KG1 (cell line): ENCODE data around the gene HSPA12B.

ENCODE experiments used
- DNase-seq: peaks from one replicate; lab custom pipeline; 2025; lab: John Stamatoyannopoulos, UW

The HSPA12B gene

DNA sequence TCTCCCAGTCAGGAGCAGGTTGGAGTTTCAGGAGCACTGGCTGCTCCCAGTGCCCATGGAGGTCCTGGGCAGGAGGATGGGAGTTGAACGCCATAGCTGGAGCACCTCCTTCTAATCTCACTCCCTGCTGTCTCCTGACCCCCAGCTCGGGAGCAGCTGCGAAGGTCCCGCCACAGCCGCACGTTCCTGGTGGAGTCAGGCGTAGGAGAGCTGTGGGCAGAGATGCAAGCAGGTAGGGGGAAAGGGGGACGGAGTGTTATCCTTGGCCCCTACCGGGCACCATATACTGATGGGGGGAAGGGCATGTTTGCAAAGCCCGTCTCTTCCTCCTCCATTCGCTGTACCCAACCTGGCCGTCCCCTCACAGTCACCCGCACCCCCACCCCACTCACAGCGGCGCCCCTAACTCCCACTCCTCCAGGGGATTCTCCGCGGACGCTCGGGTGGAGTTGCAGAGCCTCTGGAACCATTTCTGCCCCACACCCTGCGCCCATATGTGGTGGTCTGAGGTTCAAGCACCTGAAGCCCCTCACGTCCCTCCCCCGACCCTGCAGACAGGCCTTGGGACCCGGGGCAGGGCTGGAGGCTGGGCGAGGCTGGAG, 16.7 kb downstream of the HSPA12B start:
- no peak for DNase-seq

DNA sequence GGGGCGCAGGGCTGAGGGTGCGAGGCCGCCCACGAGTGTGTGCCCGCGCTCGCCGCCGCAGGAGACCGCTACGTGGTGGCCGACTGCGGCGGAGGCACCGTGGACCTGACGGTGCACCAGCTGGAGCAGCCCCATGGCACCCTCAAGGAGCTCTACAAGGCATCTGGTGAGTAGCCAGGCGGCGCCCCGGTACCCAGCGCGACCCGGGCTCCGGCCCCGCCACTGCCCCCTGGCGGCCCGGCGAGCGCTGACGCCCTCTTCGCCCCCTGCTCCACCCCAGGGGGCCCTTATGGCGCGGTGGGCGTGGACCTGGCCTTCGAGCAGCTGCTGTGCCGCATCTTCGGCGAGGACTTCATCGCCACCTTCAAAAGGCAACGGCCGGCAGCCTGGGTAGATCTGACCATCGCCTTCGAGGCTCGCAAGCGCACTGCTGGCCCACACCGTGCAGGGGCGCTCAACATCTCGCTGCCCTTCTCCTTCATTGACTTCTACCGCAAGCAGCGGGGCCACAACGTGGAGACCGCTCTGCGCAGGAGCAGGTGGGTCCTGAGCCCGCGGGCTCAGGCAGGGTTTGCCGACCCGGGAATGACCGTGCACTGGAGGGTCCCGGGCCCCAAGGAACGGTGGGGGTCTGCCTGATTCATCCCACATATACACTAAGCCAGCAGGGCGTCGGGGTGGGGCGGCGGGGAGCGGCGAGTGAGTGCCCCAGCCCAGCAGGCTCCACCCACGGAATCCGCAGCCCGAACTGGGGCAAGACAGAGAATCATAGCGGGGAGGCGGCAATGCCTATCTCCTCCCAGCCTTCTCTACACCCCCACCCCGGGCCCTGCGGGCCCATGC, 17.4 kb downstream of the HSPA12B start:
- DNase-seq: no peak

DNA sequence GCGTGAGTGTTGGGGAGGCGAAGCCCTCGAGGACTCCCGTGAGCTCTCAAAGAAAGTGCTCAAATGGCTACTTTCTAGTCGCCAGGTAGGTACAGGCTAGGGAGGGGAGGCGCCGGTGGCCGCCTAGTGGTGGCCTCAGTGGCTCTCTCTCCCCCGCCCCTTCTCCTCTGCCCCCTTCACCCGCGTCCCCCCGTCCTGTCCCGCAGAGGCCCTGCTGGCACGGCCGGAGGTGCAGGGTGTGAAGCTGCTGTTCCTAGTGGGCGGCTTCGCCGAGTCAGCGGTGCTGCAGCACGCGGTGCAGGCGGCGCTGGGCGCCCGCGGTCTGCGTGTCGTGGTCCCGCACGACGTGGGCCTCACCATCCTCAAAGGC, 18.8 kb downstream of the HSPA12B start:
- DNase-seq: no peak

DNA sequence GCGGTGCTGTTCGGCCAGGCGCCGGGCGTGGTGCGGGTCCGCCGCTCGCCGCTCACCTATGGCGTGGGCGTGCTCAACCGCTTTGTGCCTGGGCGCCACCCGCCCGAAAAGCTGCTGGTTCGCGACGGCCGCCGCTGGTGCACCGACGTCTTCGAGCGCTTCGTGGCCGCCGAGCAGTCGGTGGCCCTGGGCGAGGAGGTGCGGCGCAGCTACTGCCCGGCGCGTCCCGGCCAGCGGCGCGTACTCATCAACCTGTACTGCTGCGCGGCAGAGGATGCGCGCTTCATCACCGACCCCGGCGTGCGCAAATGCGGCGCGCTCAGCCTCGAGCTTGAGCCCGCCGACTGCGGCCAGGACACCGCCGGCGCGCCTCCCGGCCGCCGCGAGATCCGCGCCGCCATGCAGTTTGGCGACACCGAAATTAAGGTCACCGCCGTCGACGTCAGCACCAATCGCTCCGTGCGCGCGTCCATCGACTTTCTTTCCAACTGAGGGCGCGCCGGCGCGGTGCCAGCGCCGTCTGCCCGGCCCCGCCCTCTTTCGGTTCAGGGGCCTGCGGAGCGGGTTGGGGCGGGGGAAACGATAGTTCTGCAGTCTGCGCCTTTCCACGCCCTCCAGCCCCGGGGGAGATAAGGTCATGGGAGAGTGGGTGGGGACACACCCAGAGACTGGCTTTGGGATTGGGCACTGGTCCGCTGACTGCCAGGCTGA, 19.3 kb downstream of the HSPA12B start:
- DNase-seq: no peak

DNA sequence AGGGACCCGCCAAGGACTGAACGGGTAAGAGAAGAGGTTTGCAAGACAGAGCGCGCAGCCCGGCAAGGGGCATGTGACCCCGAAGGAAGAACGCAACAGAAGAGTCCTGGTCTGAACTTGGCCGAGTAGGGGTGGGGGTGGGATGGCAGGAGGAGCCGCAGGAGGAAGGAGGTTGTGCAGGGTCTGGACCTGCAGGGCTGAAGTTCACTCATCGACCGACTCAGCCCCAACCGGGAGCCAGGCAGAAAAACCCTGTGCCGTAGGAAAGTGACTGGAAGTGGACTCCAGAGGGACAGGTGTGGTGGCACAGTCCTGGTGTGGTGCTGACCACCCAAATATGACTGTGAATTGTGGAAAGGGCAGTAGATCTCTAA, 19.9 kb downstream of the HSPA12B start:
- no peak for DNase-seq

DNA sequence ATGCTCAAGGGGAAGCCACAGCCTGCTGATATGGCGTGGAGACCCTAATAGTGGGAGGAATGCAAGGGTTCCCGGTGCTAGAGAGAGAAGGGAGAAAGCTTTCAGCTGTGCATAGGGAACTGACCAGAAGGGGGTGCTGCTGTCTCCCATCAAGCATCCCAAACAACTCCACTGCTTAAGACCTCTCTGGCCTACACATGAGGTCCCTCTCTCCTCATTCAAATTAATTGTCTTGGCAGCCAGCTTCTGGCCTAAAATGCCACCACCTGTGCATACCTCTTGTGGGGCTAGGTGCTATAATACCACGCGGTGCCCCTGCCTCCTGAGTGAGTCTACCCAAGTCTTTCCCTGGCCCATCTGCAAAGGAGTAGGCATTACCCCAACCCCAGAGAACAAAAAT, 20.6 kb downstream of the HSPA12B start:
- no peak for DNase-seq

DNA sequence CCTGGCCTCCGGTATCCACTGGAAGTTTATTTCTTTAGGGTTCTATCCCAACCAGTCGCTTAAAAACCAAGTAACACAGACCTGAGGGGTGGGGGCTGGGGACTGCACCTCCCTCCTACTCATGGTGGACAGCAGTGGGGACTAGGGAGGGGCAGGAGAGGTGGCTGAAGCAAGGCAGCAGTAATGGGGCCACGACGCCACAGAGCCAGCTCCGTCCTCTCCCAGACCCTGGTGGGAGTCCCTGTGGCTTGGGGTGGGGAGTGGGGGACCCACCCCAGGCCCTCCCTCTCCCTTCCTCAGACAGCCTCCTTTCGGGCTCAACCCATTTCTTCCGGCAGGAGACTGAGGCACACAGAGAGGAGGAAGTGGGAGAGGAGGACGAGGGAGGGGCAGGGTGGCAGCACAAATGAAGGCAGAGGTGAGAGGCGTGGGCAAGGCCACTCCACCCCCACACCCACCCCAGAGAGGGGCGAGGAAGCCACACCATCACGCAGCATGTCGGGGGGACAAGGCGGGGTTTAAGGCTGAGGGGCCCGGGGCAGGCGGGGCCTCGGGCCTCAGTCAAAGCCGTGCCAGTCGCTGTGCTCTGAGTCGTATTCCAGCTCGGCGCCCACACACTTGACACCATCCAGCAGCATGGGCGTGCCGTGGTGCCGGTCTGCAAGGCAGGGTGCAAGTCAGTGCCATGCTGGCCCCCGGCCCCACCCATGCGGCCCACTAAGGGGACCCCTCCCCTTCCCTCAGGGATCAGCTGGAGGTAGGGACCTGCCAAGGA, 21.2 kb downstream of the HSPA12B start:
- DNase-seq: no peak

DNA sequence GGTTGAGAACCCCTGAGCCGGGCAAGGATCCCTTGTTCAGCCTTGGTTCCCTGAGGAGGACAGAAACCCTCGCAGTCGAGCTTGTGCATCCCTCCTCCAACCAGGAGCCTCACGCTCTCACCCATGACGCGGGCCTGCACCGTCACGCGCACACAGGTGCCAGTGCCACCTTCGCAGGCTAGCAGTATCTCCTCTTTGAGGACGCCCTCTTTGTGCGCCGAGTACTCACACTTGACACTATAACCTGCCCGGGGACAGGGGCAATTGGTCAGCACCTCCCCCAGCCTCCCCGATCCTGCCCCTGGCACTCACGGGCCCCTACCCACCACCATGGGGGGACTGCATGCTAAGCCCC, 21.8 kb downstream of the HSPA12B start:
- DNase-seq: no peak

DNA sequence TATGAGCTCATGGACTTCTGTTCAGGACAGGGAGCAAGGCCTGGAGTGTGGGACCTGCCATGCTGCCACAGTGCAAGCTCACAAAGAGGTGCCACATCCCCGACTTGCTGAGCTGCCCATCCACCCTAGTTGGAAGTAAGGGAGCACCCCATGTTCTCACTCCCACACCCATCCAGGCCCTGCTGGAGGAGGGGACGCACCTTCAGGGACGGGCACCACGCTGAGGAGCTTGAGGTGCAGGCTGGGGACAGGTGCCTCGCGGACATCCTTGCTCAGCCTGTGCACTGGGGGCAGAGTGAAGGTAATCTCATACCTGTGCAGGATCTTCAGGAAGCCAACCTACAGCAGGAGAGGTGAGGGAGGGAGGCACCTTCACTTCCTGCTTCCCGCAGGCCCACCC, 22.8 kb downstream of the HSPA12B start:
- no peak for DNase-seq

DNA sequence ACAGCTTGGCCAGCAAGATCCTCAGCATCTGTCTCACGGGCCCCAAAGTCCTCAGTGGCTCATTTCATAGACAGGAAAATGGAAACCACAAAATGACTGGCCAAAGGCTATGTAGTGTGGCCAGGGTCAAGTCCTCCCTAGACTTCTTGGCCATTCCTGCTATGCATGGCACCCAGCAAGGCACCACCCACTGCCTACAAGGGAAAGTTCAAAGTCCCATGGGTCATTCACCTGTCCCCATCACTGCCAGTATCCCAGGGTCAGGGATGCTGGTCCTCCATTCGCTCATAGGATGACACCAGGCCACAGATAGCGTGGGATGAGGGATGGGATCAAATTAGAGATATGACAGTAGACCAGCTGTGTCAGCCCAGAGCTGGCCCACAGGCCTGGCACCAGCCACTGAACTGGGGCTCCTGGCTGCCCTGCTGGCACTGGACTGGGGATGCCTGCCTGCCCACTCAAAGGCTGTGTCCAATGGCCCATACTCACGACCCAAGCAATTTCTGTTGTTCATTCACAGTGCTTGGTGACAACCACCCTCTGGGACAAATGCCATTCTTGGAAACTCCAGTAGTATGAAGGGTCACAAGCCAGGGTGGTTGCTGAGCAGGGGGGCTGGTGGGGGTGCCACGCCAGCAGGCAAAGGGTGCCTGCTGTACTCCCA, 23.5 kb downstream of the HSPA12B start:
- DNase-seq: no peak

DNA sequence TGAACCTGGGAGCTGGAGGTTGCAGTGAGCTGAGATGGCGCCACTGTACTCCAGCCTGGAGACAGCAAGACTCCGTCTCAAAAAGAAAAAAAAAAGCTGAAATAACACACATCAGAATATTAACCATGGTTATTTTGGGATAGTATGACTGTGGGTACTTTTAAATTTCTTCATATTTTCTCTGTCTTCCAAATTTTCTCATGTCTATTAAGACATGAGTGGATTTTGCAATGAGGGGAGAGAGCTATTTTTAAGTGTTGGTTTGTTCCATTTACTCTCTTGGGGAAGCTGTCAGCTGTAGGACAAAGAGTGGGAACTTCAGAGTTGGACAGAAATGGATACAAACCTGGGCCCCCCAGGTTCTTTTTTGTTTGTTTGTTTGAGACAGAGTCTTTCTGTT, 24.8 kb downstream of the HSPA12B start:
- DNase-seq: no peak

DNA sequence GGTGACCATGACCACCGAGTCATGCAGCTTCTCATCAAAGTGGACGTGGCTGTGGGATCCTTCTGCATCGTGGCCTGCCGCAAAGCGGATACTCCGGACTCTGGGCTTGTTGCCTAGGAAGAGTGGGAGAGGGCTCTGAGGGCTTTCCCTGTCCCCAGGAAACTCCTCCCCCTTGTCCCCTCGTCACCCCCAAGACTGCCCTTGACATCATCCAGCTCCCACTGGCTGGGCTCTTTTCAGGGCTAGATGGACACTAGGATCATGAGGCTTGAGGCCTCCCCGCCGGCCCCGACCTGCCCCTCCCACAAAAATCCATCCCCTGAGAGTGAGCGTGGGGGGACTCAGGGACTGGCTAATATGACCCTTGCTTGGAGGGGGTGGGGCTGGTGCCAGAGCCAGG, 26.1 kb downstream of the HSPA12B start:
- DNase-seq: no peak

DNA sequence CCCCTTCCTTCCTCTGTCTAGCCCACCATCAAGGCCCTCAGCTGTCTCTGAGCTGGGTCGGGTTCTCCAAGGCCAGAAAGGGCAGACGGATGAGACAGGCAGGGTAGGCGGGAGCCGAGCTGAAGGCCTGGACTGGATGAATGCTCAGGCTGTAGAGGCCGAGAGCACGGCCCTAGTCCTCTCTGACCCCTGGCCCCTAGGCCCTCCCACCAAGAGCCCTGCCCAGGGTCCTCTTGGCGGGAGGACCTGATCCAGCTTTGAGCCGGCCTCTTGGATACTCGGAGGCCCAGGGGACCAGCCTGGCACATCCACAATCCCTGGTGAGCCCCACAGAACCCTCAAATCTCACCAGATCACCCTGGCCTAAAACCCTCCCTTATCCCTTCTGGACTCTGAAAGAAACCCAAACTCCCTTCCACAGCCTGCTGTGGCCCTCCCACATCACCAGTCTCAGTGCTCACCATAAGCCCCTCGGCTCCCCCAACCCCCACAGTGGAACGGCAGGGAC, 26.9 kb downstream of the HSPA12B start:
- no peak for DNase-seq

DNA sequence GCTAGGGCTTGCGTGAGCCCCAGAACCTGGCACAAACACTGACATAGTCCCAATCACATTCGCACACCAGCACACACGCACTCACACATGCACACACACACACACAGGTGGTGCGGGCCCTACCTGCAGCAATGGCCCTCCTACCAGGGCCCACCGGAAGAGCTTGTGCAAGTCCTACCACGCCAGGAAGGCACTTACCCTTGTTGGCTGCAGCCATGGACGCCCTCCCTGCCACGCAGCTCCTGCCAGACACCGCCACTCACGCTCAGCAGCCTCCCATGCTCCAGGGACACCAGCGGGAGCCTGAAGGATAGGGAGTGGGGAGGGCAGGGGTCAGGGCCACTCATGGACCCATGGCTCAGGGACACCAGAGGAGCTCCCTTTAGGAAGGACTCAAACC, 27.4 kb downstream of the HSPA12B start:
- no peak for DNase-seq

DNA sequence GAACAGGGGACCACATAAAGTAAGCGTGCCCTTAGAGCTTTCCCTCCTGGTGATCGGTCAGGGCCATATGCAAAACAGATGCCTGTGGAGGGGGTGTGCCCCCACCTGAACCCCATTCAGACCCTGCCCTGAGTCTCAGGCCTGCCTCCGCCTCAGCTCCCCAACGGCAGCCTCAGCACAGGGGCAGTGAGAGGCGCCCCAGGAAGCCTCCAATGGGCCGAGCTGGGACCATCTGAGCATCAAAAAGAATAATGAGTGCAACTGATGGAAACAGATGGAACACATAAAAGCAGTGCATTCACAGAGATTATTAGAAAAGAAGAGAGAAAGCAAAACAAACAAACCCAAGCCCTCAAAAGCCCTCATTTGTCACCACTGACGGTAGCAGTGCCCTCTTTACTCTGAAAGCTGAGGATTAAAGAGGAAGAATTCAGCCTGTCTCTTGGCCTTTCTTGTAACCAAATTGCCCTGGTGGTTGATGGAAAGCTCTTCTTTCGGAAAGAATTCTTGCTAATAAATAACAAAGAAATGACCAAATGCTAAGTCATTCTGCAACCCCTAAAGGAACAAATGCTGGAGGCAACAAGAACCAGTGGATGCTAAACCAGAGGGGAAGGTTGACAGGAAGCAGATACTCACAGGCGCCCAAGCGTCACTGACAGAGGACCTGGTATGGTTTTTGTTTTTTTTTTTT, 28.3 kb downstream of the HSPA12B start:
- DNase-seq: no peak

DNA sequence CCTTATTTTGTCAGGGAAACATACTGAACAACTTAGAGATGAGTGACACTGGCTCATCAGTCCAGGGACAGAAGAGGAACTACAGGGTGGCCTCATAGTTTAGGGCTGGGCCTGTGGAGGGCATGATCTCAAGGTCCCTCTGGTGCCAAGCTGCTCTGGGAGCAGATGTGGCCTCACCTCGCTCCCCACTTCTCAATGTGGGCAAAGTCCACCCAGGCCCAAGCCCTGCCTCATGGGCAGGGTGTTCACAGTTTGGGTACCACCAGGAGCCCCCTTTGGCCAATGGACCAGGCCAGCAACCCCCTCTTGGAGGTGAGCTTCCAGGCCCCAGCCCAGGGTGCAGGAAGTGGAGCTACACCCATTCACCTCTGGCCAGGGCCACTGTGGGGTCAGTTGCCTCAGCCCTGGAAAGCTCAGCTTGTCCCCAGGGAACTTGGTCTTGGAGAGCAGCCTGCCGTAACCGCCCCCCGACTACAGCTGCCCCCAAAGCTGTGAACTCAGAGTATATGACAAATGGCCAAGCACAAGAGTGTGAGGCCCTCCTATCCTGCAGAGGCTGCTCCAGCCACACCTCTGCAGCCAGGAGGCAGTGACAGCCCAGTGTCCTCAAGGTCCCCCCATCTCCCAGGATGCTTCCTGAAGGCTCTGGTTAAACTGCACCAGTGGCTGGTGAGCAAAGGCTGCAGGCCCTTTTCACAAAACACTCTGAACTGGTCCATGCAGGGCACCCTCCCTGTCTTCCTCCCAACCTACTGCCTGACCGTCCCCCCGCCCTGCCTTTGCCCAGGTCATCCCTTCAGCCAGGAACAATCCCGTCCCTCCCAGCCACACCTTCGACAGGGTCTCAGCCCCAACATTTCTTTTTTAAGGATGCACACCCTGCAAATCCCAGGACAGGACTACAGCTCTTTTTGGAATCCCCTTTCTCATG, 31.5 kb downstream of the HSPA12B start:
- no peak for DNase-seq

DNA sequence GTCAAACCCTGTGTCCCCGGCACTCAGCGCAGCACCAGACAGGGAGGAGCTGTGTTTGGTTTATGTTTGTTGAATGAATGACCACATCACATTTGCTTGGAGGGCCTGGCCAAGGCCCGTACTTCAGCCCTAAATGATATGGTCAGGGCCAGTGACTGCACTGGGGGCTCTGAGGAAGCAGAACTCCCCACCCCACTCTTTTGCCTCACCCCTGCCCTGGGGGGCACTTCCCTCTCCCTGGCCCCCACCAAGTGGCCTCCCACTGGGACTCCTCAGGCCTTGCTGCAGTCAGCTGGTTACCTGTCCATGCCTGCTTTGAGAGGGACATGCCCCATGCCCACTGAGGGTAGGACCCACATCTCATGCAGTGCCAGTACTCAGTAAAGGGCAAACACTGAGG, 32.2 kb downstream of the HSPA12B start:
- DNase-seq: no peak

DNA sequence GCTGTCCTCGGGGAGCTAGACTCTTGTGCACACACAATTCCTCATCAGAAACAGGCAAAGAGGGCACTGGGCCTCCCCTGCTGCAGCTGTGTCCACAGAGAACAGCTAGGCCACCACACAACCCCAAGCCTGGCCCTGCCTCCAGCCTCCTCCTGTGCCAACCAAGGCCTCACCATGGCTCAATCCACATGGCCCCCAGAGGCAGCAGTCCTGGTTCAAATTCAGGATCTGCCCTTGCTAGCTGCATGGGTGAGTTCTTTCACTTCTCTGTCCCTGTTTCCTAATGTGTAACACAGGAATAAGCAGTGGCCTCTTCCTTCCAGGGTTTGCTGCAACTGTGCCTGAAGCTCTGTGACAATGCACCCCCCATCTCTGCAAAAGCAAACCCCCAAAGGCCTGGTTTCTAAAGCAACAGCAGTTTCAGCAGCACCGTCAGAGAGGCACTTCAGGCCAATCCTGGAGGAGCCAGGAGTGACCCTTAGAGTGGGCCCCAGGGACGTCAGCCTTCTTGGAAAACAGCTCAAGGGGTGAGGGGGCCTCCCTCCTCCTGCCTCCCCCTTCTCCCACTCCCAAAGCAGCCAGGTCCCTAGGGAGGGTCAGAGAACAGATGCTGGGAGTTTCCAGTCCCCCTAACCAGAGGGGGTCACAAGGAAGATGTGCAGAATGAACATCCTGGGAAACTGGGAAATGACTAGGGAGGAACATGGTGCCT, 32.8 kb downstream of the HSPA12B start:
- DNase-seq: no peak

DNA sequence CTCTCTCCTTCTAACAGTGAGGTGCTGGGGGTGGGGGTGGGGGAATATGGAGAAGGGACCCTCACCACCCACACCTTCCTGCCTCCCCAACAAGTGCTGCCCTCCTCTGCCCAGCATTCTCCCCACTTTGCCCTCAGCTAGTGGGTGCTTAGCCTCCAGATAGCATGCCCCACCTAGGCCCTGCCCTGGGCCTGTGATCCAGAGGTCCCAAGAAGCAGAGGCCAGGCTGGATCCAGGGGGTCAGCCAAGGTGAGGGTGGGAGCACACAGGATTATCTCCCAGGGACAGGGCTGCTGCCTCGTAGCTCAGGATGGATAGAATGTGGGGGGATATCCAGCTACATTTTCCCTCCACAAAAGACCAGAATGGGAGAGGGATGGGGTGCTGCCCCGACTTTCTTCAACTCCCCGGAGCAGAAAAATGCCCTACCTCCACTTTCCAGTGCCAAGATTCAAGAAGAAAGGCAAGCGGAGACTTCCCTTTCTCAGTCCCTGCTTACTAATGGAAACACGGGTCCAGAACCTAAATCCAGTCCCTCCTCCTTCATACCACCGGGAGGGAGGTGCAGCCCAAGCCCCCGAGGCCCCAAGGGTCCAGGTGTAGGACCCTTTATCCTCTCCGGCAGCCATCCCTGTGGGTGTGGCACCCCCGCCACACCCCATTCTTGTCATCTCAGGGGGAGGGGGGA, 34.1 kb downstream of the HSPA12B start:
- DNase-seq: no peak
